MM.1S (cell line): ENCODE results near the gene LAMP1.

Experiments
- CTCF ChIP-seq: fragments of 300-600 bp; sonication (generic); IDR thresholded peaks from 2 replicates; pipeline ENCODE4 v1.5.1; 2016; ENCODE audit warnings: antibody characterized with exemption, low read length, mixed read lengths
- EZH2 ChIP-seq: fragments of 300-600 bp; sonication (generic); optimal IDR thresholded peaks from 2 replicates; pipeline ENCODE3; 2017; ENCODE audit warnings: low read depth, mild to moderate bottlenecking, antibody characterized with exemption, low read length, mixed read lengths
- EZH2phosphoT487 ChIP-seq: fragments of 300-600 bp; sonication (generic); IDR thresholded peaks from 2 replicates; pipeline ENCODE4 v1.6.1; 2018; ENCODE audit warnings: antibody characterized with exemption, low read length

GRCh38 chr13:113325779-113326178, 28.7 kb downstream of the LAMP1 start:
- TF ChIP-seq CTCF (no peak), EZH2phosphoT487 (no peak), EZH2 (no peak)
